ENCODE results near the gene PTP4A2. TPM values are rescaled to one million over a fixed set of nuclear protein-coding genes. Genes with fewer than 3 reads are reported as not detected.
"Not testable (repeated sequence)": the region's sequence is repeated elsewhere in the genome, so short reads cannot be mapped to it uniquely, and the experiment has no call there.

Gene PTP4A2
- polyA plus RNA-seq, 1 experiment, result 658 TPM

DNA sequence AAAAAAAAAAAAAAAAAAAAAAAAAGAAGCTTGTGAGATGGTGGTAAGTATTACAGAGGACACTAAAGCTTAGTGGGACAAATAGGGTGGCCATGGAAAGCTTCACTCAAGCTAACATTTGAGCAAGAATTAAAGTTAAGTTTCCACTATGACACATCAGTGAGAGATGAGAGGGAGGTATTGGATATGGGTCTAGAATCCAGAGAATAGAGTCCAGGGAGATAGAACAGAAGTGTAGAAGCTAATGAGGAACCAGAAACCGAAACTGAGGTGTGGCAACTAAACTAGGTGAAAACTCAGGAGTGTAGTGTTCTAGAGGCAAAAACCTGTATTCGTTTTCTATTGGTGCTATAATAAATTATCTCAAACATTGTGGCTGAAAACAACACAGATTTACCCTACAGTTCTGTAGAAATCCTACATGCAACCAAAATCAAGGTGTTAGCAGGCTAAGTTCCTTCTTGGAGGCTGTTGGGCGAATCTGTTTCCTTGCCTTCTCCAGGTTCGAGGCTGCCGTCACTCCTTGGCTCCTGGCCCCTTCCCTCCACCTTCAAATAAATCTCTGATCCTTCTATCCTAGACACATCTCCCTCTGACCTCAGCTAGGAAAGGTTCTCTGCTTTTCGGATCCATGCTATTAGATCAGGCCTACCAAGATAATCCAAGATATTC lies 36.2 kb downstream of the PTP4A2 start:
- TF ChIP-seq, protein P1, sequence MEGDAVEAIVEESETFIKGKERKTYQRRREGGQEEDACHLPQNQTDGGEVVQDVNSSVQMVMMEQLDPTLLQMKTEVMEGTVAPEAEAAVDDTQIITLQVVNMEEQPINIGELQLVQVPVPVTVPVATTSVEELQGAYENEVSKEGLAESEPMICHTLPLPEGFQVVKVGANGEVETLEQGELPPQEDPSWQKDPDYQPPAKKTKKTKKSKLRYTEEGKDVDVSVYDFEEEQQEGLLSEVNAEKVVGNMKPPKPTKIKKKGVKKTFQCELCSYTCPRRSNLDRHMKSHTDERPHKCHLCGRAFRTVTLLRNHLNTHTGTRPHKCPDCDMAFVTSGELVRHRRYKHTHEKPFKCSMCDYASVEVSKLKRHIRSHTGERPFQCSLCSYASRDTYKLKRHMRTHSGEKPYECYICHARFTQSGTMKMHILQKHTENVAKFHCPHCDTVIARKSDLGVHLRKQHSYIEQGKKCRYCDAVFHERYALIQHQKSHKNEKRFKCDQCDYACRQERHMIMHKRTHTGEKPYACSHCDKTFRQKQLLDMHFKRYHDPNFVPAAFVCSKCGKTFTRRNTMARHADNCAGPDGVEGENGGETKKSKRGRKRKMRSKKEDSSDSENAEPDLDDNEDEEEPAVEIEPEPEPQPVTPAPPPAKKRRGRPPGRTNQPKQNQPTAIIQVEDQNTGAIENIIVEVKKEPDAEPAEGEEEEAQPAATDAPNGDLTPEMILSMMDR (IDR thresholded peaks at IDR 0.05; ENCODE audit: low read depth, low read length), result no peak
- H3K27ac ChIP-seq (ENCODE audit: low read depth, low read length), result no peak overlapping the region
- no peak overlapping the region for H3K4me3 ChIP-seq (ENCODE audit: low read depth, low read length)
- ChIA-PET POLR2A (no interaction called here), CTCF (interaction anchor here (0.6 to 5.4 kb wide), 3 partner anchors 62 to 113 kb away, joined by 4 to 32 read pairs (median 5); no protein-coding TSS in a partner anchor)
- DNase-seq (ENCODE audit: low read depth, low spot score), result no peak
- no peaks in the 10 kb centered on the region for H3K9me3 ChIP-seq (ENCODE audit: control insufficient read depth, insufficient read depth, low read length)
- H3K27me3 ChIP-seq (ENCODE audit: control insufficient read depth, insufficient read depth, low read length), result no peaks in the 10 kb centered on the region

- TF ChIP-seq, protein P1 (IDR thresholded peaks at IDR 0.05; ENCODE audit: low read depth, low read length), result no peak
- DNase-seq (ENCODE audit: low read depth, low spot score), result no peak
- Histone ChIP-seq H3K27me3 (ENCODE audit: control insufficient read depth, insufficient read depth, low read length) (no peaks in the 10 kb centered on the region), H3K27ac (ENCODE audit: low read depth, low read length) (no peak overlapping the region), H3K9me3 (ENCODE audit: control insufficient read depth, insufficient read depth, low read length) (no peaks in the 10 kb centered on the region), H3K4me3 (ENCODE audit: low read depth, low read length) (no peak overlapping the region)
- ChIA-PET CTCF (interaction anchor here (5.4 kb wide), 1 partner anchor 63 kb away, joined by 32 read pairs; no protein-coding TSS in a partner anchor), POLR2A (interaction anchor here (0.6 kb wide), 1 partner anchor 275 kb away, joined by 3 read pairs; no protein-coding TSS in a partner anchor)
Measured at GRCh38 chr1:31900790-31901189, 37.4 kb downstream of the PTP4A2 start.

DNA sequence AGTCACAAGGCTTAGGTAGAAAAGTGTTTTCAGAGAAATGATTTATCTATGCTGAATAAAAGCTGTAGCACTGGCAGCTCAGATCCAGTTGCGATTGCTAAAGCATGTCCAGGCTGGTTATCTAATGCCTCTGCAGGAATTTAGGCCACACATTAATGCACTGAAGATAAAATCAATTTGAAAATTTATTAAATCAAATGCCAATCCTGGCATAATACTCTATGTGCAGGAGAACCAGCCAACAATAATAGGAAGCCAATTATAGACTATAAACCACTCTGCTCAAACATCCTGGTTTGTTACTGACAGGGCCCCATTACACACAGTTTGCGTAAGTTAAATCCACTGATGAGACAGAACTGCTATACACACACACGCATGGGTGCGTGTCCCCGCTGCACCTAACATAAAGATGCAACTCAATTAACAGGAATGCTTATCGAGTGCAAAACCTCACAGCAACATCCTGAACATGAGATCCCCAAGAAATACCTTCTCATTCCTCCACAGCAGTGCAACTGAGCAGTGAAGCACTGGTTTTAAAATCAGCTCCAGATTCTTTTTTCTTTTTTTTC lies 40.6 kb downstream of the PTP4A2 start:
- Histone ChIP-seq H3K27me3 (ENCODE audit: control insufficient read depth, insufficient read depth, low read length) (no peaks in the 10 kb centered on the region), H3K27ac (ENCODE audit: low read depth, low read length) (no peak overlapping the region), H3K4me3 (ENCODE audit: low read depth, low read length) (no peak overlapping the region), H3K9me3 (ENCODE audit: control insufficient read depth, insufficient read depth, low read length) (no peaks in the 10 kb centered on the region)
- TF ChIP-seq, protein P1 (IDR thresholded peaks at IDR 0.05; ENCODE audit: low read depth, low read length), result no peak
- POLR2A ChIA-PET, result interaction anchor here (0.6 kb wide), 1 partner anchor 285 kb away, joined by 3 read pairs; no protein-coding TSS in a partner anchor
- CTCF ChIA-PET, result no interaction called here
- DNase-seq (ENCODE audit: low read depth, low spot score), result no peak

- H3K27ac ChIP-seq (ENCODE audit: low read depth, low read length); POLR2A ChIA-PET; H3K27me3 ChIP-seq (ENCODE audit: control insufficient read depth, insufficient read depth, low read length); H3K9me3 ChIP-seq (ENCODE audit: control insufficient read depth, insufficient read depth, low read length); DNase-seq (ENCODE audit: low read depth, low spot score); CTCF ChIA-PET; H3K4me3 ChIP-seq (ENCODE audit: low read depth, low read length): not testable (repeated sequence)
Measured at GRCh38 chr1:31895474-31896198, 42.5 kb downstream of the PTP4A2 start.

- no peaks in the 10 kb centered on the region for H3K9me3 ChIP-seq (ENCODE audit: control insufficient read depth, insufficient read depth, low read length)
- ChIA-PET CTCF (no interaction called here), POLR2A (no interaction called here)
- H3K4me3 ChIP-seq (ENCODE audit: low read depth, low read length), result no peak overlapping the region
- no peak for DNase-seq (ENCODE audit: low read depth, low spot score)
- no peak overlapping the region for H3K27ac ChIP-seq (ENCODE audit: low read depth, low read length)
- TF ChIP-seq, protein P1 (IDR thresholded peaks at IDR 0.05; ENCODE audit: low read depth, low read length), result no peak
- no peaks in the 10 kb centered on the region for H3K27me3 ChIP-seq (ENCODE audit: control insufficient read depth, insufficient read depth, low read length)
Measured at GRCh38 chr1:31891280-31891679, 46.9 kb downstream of the PTP4A2 start.

All from AG04450 (cell line).